WTC11 (cell line): ENCODE results near the gene ENAH. TPM values are rescaled to one million over a fixed set of nuclear protein-coding genes. Genes with fewer than 3 reads are reported as not detected.
"Not testable (repeated sequence)": the region's sequence is repeated elsewhere in the genome, so short reads cannot be mapped to it uniquely, and the experiment has no call there.

ENCODE experiments used
- ATAC-seq: fragments of 200-7000 bp; cut with Tn5 transposase; 2 replicates; pipeline ENCODE4 v1.10.0; 2021; ENCODE audit warnings: mild to moderate bottlenecking, moderate library complexity
- CTCF ChIA-PET: fragments of 300-600 bp; sonication (Branson Sonifier 250); formaldehyde crosslinking; loops from one replicate; lab custom pipeline; 2021; ENCODE audit warnings: antibody characterized with exemption; lab: Charles Lee
- POLR2A ChIA-PET: fragments of 350-600 bp; sonication (Branson Sonifier 250); formaldehyde crosslinking; loops from one replicate; lab custom pipeline; 2021; ENCODE audit warnings: antibody characterized with exemption; lab: Charles Lee
- DNase-seq: peaks from one replicate; pipeline ENCODE4 v3.0.0; 2021; ENCODE audit warnings: low spot score
- H3K27ac Mint-ChIP-seq: 2 replicates; pipeline ENCODE4 v1.8.0; 2021; ENCODE audit warnings: mixed read lengths
- H3K27me3 Mint-ChIP-seq: 2 replicates; pipeline ENCODE4 v1.8.0; 2021; ENCODE audit warnings: low read depth, mild to moderate bottlenecking, moderate library complexity, mixed read lengths
- H3K36me3 Mint-ChIP-seq: 2 replicates; pipeline ENCODE4 v1.8.0; 2021; ENCODE audit warnings: mixed read lengths
- H3K4me1 Mint-ChIP-seq: 2 replicates; pipeline ENCODE4 v1.8.0; 2022; ENCODE audit warnings: mixed read lengths
- H3K4me3 Mint-ChIP-seq: 2 replicates; pipeline ENCODE4 v1.8.0; 2021; ENCODE audit warnings: mild to moderate bottlenecking, moderate library complexity, mixed read lengths
- H3K9me3 Mint-ChIP-seq: 2 replicates; pipeline ENCODE4 v1.8.0; 2021; ENCODE audit warnings: mixed read lengths
- EMX1 ChIP-seq: fragments of 250-450 bp; sonication (Bioruptor Pico); IDR thresholded peaks from 2 replicates; pipeline ENCODE4 v1.8.0; 2021; ENCODE audit warnings: mild to moderate bottlenecking
- ESRRA ChIP-seq: sonication (generic); formaldehyde crosslinking; IDR thresholded peaks from 2 replicates; pipeline ENCODE4 v1.8.1; 2022; ENCODE audit warnings: mild to moderate bottlenecking, missing genetic modification reagents, borderline replicate concordance
- GRHL2 ChIP-seq: fragments of 250-450 bp; sonication (Bioruptor Pico); IDR thresholded peaks from 2 replicates; pipeline ENCODE4 v1.8.0; 2022; ENCODE audit warnings: mild to moderate bottlenecking, moderate library complexity; ENCODE audit not compliant: insufficient replicate concordance, severe bottlenecking
- NFATC4 ChIP-seq: fragments of 250-450 bp; sonication (Bioruptor Pico); IDR thresholded peaks from 2 replicates; pipeline ENCODE4 v1.9.0; 2021; ENCODE audit warnings: mild to moderate bottlenecking
- NR1H2 ChIP-seq: sonication (generic); formaldehyde crosslinking; IDR thresholded peaks from 2 replicates; pipeline ENCODE4 v1.9.0; 2021; ENCODE audit warnings: mild to moderate bottlenecking, moderate library complexity, missing genetic modification reagents
- PRRX2 ChIP-seq: fragments of 250-450 bp; sonication (Bioruptor Pico); IDR thresholded peaks from 2 replicates; pipeline ENCODE4 v1.8.0; 2021; ENCODE audit warnings: mild to moderate bottlenecking
- total RNA-seq: library from RNA; stranded (reverse); gene quantifications from 3 replicates; pipeline ENCODE4 v1.2.3, GENCODE V29; 2021
- TF ChIP-seq, protein P1 (sequence below): fragments of 250-450 bp; sonication (Bioruptor Pico); IDR thresholded peaks from 2 replicates; pipeline ENCODE4 v2.1.2; 2022; ENCODE audit warnings: mild to moderate bottlenecking, moderate library complexity
- TF ChIP-seq, protein P2 (sequence below): sonication (generic); formaldehyde crosslinking; IDR thresholded peaks from 2 replicates; pipeline ENCODE4 v1.8.0; 2022; ENCODE audit warnings: missing genetic modification reagents
- TF ChIP-seq, protein P3 (sequence below): fragments of 250-450 bp; sonication (Bioruptor Pico); IDR thresholded peaks from 2 replicates; pipeline ENCODE4 v1.9.0; 2021; ENCODE audit warnings: mild to moderate bottlenecking
- TF ChIP-seq, protein P4 (sequence below): sonication (generic); formaldehyde crosslinking; IDR thresholded peaks from 2 replicates; pipeline ENCODE4 v1.8.1; 2023; ENCODE audit warnings: mild to moderate bottlenecking, missing genetic modification reagents, moderate library complexity
- TF ChIP-seq, protein P5 (sequence below): sonication (generic); formaldehyde crosslinking; conservative IDR thresholded peaks from 2 replicates; pipeline ENCODE4 v1.8.1; 2023; ENCODE audit warnings: mild to moderate bottlenecking, low read depth, missing genetic modification reagents, moderate library complexity
- TF ChIP-seq, protein P6 (sequence below): fragments of 250-450 bp; sonication (Bioruptor Pico); IDR thresholded peaks from 2 replicates; pipeline ENCODE4 v1.9.0; 2021; ENCODE audit warnings: moderate library complexity, mild to moderate bottlenecking, inconsistent platforms, borderline replicate concordance
- TF ChIP-seq, protein P7 (sequence below): sonication (generic); formaldehyde crosslinking; IDR thresholded peaks from 2 replicates; pipeline ENCODE4 v1.8.1; 2022; ENCODE audit warnings: low read depth, mild to moderate bottlenecking, moderate library complexity, missing genetic modification reagents, borderline replicate concordance

Gene ENAH
- total RNA-seq, 1 experiment from 2014 or later, result 227 TPM

DNA sequence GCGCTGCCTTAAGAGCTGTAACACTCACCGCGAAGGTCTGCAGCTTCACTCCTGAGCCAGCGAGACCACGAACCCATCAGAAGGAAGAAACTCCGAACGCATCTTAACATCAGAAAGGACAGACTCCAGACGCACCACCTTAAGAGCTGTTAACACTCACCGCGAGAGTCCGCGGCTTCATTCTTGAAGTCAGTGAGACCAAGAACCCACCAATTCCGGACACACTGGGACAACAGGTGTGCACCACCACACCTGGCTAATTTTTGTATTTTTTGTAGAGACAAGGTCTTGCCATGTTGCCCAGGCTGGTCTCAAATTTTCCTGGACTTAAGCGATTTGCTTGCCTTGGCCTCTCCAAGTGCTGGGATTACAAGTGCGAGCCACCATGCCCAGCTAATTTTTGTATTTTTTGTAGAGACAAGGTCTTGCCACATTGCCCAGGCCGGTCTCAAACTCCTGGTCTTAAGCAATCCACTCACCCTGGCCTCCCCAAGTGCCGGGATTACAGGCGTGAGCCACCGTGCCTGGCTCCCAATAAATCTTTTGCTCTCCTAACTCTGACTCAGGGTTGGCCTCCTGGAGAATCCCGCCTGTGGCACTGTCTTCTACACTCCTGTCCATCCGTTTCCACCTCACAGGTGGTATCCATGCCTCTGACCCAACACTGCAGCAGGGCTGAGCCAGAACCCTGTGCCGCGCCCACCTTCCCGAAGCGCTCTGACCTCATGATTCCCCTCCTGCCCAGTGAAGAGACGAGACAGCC is 179.1 kb downstream of the ENAH start:
- not testable (repeated sequence) for ATAC-seq, DNase-seq, H3K36me3 Mint-ChIP-seq, H3K9me3 Mint-ChIP-seq, H3K27ac Mint-ChIP-seq, H3K4me3 Mint-ChIP-seq, H3K27me3 Mint-ChIP-seq
- CTCF ChIA-PET, result interaction anchor here (0.7 to 2.3 kb wide), 20 partner anchors 9 to 498 kb away, joined by 3 to 99 read pairs (median 8); partner anchors contain the start of genes ENAH and SRP9
- H3K4me1 Mint-ChIP-seq, result peaks cover 20% of the 10 kb centered on the region; the same call in 1 of the 2 replicates
- POLR2A ChIA-PET, result interaction anchor here (1.6 kb wide), 1 partner anchor 304 kb away, joined by 8 read pairs; the partner anchor contains the start of gene SRP9

DNA sequence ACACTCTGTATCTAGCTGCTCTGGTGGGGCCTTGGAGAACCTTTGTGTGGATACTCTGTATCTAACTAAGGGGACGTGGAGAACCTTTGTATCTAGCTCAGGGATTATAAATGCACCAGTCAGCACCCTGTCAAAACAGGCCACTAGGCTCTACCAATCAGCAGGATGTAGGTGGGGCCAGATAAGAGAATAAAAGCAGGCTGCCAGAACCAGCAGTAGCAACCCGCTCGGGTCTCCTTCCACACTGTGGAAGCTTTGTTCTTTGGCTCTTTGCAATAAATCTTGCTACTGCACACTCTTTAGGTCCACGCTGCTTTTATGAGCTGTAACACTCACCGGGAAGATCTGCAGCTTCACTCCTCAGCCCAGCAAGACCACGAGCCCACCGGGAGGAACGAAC is 179.7 kb downstream of the ENAH start:
- peaks cover 22% of the 10 kb centered on the region; the same call in 1 of the 2 replicates for H3K4me1 Mint-ChIP-seq

DNA sequence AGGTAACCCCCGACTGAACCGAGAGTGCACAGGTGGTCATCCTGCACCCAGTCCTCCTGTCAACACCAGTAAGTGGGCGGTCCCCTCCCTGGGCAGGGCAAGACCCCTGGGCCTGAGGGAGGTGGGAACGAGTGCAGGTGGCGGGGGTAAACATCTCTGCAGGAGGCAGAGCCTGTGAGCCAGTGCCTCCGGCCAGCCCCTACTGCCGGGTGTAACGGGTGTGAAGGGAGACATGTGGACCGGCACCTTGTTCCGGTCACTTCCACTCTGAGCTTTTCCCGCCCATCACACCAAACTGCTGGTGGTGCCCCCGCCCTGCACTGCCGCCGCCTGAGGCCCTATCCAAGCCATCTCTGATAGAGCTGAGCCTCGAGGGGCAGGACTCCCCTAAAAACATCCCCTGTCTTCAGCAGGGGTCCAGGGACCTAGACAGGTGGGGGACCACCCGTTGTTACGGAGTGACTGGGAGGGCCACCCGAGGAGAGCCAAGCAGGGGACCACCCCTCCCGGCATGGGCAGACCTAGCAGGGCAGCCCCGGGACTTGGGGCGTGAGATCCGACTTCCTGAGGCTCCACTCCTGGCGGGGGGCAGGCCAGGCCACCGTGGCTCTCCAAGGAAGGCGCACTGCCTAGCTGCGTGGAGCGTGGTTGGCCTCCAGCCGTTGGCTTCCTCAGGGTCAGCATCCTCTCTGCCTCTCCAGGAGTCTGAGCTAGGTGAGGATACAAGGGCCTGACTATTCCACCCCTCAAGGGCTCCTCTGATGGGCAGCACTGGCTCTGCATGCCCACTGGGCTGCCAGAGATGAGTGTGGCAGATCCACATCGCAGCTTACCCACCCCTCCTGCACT is 181.2 kb downstream of the ENAH start:
- ChIA-PET CTCF (no interaction called here), POLR2A (no interaction called here)
- ATAC-seq, result no peak
- peaks cover 6% of the 10 kb centered on the region for H3K27me3 Mint-ChIP-seq
- H3K27ac Mint-ChIP-seq, result no peak overlapping the region
- H3K36me3 Mint-ChIP-seq, result no peaks in the 10 kb centered on the region
- DNase-seq, result no peak
- H3K9me3 Mint-ChIP-seq, result no peaks in the 10 kb centered on the region
- H3K4me3 Mint-ChIP-seq, result no peak overlapping the region
- peaks cover 22% of the 10 kb centered on the region; the same call in 1 of the 2 replicates for H3K4me1 Mint-ChIP-seq
- TF ChIP-seq, protein P1, sequence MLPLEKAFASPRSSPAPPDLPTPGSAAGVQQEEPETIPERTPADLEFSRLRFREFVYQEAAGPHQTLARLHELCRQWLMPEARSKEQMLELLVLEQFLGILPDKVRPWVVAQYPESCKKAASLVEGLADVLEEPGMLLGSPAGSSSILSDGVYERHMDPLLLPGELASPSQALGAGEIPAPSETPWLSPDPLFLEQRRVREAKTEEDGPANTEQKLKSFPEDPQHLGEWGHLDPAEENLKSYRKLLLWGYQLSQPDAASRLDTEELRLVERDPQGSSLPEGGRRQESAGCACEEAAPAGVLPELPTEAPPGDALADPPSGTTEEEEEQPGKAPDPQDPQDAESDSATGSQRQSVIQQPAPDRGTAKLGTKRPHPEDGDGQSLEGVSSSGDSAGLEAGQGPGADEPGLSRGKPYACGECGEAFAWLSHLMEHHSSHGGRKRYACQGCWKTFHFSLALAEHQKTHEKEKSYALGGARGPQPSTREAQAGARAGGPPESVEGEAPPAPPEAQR (CRISPR knock-in tag), result no peak
- TF ChIP-seq, protein P2, sequence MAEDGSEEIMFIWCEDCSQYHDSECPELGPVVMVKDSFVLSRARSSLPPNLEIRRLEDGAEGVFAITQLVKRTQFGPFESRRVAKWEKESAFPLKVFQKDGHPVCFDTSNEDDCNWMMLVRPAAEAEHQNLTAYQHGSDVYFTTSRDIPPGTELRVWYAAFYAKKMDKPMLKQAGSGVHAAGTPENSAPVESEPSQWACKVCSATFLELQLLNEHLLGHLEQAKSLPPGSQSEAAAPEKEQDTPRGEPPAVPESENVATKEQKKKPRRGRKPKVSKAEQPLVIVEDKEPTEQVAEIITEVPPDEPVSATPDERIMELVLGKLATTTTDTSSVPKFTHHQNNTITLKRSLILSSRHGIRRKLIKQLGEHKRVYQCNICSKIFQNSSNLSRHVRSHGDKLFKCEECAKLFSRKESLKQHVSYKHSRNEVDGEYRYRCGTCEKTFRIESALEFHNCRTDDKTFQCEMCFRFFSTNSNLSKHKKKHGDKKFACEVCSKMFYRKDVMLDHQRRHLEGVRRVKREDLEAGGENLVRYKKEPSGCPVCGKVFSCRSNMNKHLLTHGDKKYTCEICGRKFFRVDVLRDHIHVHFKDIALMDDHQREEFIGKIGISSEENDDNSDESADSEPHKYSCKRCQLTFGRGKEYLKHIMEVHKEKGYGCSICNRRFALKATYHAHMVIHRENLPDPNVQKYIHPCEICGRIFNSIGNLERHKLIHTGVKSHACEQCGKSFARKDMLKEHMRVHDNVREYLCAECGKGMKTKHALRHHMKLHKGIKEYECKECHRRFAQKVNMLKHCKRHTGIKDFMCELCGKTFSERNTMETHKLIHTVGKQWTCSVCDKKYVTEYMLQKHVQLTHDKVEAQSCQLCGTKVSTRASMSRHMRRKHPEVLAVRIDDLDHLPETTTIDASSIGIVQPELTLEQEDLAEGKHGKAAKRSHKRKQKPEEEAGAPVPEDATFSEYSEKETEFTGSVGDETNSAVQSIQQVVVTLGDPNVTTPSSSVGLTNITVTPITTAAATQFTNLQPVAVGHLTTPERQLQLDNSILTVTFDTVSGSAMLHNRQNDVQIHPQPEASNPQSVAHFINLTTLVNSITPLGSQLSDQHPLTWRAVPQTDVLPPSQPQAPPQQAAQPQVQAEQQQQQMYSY (CRISPR knock-in tag), result no peak
- TF ChIP-seq, protein P3, sequence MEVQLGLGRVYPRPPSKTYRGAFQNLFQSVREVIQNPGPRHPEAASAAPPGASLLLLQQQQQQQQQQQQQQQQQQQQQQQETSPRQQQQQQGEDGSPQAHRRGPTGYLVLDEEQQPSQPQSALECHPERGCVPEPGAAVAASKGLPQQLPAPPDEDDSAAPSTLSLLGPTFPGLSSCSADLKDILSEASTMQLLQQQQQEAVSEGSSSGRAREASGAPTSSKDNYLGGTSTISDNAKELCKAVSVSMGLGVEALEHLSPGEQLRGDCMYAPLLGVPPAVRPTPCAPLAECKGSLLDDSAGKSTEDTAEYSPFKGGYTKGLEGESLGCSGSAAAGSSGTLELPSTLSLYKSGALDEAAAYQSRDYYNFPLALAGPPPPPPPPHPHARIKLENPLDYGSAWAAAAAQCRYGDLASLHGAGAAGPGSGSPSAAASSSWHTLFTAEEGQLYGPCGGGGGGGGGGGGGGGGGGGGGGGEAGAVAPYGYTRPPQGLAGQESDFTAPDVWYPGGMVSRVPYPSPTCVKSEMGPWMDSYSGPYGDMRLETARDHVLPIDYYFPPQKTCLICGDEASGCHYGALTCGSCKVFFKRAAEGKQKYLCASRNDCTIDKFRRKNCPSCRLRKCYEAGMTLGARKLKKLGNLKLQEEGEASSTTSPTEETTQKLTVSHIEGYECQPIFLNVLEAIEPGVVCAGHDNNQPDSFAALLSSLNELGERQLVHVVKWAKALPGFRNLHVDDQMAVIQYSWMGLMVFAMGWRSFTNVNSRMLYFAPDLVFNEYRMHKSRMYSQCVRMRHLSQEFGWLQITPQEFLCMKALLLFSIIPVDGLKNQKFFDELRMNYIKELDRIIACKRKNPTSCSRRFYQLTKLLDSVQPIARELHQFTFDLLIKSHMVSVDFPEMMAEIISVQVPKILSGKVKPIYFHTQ (CRISPR knock-in tag), result no peak
- no peak for TF ChIP-seq ESRRA (CRISPR knock-in tag)
- TF ChIP-seq, protein P4, sequence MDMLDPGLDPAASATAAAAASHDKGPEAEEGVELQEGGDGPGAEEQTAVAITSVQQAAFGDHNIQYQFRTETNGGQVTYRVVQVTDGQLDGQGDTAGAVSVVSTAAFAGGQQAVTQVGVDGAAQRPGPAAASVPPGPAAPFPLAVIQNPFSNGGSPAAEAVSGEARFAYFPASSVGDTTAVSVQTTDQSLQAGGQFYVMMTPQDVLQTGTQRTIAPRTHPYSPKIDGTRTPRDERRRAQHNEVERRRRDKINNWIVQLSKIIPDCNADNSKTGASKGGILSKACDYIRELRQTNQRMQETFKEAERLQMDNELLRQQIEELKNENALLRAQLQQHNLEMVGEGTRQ (CRISPR knock-in tag), result no peak
- no peak for TF ChIP-seq GRHL2 (CRISPR knock-in tag)
- TF ChIP-seq, protein P5, sequence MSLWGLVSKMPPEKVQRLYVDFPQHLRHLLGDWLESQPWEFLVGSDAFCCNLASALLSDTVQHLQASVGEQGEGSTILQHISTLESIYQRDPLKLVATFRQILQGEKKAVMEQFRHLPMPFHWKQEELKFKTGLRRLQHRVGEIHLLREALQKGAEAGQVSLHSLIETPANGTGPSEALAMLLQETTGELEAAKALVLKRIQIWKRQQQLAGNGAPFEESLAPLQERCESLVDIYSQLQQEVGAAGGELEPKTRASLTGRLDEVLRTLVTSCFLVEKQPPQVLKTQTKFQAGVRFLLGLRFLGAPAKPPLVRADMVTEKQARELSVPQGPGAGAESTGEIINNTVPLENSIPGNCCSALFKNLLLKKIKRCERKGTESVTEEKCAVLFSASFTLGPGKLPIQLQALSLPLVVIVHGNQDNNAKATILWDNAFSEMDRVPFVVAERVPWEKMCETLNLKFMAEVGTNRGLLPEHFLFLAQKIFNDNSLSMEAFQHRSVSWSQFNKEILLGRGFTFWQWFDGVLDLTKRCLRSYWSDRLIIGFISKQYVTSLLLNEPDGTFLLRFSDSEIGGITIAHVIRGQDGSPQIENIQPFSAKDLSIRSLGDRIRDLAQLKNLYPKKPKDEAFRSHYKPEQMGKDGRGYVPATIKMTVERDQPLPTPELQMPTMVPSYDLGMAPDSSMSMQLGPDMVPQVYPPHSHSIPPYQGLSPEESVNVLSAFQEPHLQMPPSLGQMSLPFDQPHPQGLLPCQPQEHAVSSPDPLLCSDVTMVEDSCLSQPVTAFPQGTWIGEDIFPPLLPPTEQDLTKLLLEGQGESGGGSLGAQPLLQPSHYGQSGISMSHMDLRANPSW (CRISPR knock-in tag), result no peak
- TF ChIP-seq NFATC4 (CRISPR knock-in tag), result no peak
- TF ChIP-seq, protein P6, sequence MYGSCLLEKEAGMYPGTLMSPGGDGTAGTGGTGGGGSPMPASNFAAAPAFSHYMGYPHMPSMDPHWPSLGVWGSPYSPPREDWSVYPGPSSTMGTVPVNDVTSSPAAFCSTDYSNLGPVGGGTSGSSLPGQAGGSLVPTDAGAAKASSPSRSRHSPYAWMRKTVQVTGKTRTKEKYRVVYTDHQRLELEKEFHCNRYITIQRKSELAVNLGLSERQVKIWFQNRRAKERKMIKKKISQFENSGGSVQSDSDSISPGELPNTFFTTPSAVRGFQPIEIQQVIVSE, result no peak
- no peak for TF ChIP-seq NR1H2 (CRISPR knock-in tag)
- TF ChIP-seq PRRX2 (CRISPR knock-in tag), result no peak
- no peak for TF ChIP-seq EMX1
- TF ChIP-seq, protein P7, sequence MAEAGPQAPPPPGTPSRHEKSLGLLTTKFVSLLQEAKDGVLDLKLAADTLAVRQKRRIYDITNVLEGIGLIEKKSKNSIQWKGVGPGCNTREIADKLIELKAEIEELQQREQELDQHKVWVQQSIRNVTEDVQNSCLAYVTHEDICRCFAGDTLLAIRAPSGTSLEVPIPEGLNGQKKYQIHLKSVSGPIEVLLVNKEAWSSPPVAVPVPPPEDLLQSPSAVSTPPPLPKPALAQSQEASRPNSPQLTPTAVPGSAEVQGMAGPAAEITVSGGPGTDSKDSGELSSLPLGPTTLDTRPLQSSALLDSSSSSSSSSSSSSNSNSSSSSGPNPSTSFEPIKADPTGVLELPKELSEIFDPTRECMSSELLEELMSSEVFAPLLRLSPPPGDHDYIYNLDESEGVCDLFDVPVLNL (CRISPR knock-in tag), result no peak

More for the DNA sequence above, 179.7 kb downstream of the ENAH start:
- CTCF ChIA-PET, result interaction anchor here (0.7 to 1.2 kb wide), 3 partner anchors 155 to 372 kb away, joined by 3 read pairs; no protein-coding TSS in a partner anchor
- H3K36me3 Mint-ChIP-seq, H3K27me3 Mint-ChIP-seq, DNase-seq, H3K27ac Mint-ChIP-seq, H3K4me3 Mint-ChIP-seq, ATAC-seq, POLR2A ChIA-PET, H3K9me3 Mint-ChIP-seq: not testable (repeated sequence)
